GM21526 (cell line): ENCODE measurements around the gene ZNF609.

Experiments
- ATAC-seq: cut with Tn5 transposase; IDR thresholded peaks from one replicate; pipeline ENCODE4 v1.9.1; 2021; ENCODE audit warnings: moderate library complexity; ENCODE audit not compliant: unreplicated experiment, low FRiP score

The ZNF609 gene

DNA sequence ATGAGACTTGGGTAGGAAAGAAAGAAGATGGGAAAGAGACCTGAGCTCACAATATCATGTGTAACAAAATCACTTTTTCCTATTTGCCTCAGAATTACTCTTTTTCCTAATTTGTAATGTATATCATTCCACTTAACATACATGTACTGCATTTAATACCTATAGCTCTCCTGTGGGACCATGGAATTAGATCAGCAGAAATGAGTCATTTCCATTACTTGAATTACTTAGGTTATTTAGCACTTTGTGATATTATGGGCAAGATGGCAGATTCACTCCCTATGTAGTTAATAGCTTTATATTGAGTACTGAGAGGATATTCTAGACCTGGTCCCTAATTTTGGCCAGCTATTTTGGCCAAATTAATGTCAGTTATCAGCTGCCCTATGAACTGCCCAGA lies 70.5 kb downstream of the ZNF609 start:
- no peak for ATAC-seq

DNA sequence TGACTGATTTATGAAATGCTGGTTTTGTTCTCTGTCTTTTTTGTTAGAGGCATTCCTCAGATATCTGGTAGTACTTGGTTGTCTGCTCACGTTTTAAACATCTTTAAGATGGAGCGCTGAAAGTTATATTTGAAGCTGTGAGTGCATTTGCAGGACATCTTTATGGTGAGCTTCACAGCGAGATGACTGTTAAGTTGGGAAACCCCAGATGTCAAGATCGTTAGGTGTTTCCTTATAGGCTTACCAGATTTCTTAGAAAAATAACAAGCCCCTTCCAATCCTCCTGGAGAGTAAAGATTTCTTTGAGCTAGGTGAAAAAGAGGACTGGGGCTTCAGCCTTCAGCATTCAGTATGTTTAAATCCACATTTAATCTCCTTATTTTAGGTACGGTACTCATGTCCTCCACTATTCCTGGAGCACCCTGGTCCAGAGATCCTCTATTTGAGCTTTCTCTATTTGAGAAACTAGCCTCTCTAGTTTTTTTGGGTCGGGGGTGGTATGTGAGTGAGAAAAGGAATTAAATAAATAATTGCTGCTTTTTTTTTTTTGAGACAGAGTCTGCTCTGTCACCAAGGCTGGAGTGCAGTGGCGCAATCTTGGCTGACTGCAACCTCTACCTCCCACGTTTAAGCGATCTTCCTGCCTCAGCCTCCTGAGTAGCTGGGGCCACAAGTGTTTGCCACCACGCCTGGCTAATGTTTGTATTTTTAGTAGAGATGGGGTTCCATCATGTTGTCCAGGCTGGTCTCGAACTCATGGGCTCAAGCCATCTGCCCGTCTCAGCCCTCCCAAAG lies 72.3 kb downstream of the ZNF609 start:
- no peak for ATAC-seq

DNA sequence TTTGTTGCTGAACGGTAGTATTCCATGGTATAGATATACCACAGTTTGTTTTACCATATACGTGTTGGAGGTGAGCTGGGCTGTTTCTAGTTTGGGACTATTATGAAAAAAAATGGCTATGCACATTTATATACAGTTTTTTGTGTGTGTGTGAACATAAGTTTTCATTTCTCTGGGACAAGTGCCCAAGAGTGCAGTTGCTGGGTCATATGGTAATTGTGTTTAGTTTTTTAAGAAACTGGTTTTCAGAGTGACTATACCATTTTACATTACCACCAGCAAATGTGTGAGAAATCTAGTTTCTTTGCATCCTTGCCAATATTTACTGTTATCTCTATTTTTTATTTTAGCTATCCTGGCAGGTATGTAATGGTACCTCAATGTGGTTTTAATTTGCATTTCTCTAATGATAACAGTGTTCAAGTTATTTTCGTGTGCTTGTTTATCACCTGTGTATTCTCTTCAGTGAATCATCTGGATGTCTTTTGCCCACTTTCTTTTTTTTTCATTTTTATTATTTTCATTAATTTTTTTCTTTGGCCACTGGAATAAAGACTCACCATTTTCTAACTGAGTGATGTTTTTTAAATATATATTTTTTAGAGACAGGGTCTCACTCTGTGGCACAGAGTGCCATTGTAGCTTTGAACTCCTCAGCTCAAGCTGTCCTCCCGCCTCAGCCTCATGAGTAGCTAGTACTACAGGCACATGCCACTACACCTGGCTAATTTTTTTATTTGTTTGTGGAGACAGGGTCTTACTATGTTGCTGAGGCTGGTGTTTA lies 75.3 kb downstream of the ZNF609 start:
- ATAC-seq = no peak

DNA sequence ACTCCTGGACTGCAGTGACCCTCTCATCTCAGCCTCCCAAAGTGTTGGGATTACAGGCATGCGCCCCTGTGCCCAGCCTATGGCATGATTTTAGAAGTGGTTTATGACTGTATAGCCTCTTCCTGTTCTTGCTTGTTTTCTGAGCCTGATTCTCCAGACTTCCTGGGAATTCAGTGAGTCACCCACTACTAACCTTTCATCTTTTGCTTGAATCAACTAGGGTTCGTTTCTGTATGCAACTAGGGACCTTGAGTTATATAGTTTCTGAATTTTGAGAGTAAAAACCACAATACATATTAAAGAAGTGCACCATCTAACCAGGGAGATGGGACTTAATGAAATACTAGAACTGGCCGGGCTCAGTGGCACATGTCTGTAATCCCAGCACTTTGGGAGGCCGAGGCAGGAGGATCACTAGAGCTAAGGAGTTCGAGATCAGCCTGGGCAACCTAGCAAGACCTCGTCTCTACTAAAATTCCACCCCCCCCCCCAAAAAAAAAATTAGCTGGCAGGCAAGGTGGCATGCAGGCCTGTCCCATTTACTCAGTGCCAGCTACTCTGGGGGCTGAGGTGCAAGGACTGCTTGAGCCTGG lies 76.0 kb downstream of the ZNF609 start:
- no peak for ATAC-seq

DNA sequence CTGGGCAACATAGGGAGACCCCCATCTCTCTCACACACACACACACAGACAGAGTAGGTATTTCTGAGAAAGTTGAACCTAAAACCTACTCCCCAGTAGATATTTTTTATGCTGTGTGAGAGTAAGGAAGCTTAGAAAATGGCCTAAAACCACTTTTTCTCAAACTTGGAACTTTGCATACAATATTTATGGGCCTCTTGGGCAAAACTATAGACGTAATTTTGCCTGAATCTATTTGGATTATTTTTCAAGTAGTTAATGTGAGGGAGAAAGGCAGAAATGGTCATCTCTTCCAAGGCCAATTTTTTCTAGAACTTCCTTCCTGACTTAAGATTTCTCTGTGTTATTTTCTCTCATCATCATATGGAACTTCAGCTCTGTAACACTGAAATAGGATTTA lies 81.7 kb downstream of the ZNF609 start:
- no peak for ATAC-seq

DNA sequence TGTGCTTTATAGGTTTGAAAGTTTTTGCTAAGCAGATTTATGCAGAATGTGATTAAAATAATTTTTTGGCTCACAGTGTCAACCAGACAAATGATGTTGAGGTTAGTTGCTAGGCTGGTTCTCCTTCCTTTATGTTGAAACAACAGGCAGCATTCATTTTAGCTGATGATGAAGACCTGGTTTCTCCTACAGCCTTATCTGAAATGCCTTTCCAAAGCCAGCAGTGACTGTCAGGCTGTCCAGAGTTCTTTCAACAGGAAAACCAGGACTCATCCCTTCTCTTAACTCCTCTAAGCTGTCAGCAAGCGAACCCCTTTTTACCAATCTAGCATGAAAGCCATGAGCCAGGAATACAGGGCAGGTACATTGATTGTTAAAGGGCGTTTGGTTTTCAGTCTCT lies 84.1 kb downstream of the ZNF609 start:
- no peak for ATAC-seq

DNA sequence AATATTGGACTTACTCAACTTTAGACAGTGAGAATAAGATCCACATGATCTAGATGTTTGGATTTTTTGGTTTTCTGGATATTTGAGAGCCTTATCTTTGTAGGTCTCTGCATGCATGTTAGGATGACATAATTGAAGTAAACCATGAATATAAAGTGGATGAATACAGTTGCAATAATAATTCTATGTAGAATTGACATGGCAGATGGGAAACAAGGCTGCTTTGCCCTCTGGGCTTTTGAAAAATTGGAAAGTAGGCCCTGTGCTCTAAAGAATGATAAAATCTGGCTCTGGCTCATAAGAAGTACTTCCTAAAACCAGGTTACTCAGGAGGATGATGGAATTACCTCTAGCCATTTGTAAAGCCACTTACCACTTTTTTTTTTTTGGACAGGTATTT lies 86.9 kb downstream of the ZNF609 start:
- no peak for ATAC-seq

DNA sequence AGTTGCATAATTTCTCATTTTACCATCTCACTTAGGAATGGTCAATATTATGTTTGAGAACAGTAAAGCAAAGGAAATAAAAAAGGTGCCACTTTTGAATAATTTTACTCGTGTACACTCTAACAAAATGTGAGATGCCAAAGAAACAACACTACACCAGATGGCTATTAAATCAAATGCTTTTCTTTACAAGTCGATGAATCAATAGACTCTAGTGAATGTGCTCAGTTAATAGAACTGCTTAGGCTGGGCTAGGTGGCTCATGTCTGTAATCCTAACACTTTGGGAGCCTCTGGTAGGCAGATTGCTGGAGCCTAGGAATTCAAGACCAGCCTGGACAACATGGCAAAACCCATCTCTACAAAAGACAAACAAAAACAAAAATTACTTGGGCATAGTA lies 87.9 kb downstream of the ZNF609 start:
- no peak for ATAC-seq

DNA sequence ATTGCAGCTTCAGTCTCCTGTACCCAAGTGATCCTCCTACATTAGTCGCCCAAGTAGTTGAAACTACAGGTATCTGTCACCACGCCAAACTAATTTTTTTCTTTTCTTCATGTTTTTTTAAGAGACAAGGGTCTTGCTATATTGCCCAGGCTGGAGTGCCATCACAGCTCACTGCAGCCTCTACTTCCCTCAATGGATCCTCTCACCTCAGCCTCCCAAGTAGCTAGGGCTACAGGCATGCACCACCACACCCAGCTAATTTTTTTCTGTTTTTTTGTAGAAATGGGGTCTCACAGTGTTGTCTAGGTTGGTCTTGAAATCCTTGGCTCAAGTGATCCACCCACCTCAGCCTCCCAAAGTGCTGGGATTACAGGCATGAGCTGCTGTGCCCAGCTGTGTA lies 89.5 kb downstream of the ZNF609 start:
- no peak for ATAC-seq

DNA sequence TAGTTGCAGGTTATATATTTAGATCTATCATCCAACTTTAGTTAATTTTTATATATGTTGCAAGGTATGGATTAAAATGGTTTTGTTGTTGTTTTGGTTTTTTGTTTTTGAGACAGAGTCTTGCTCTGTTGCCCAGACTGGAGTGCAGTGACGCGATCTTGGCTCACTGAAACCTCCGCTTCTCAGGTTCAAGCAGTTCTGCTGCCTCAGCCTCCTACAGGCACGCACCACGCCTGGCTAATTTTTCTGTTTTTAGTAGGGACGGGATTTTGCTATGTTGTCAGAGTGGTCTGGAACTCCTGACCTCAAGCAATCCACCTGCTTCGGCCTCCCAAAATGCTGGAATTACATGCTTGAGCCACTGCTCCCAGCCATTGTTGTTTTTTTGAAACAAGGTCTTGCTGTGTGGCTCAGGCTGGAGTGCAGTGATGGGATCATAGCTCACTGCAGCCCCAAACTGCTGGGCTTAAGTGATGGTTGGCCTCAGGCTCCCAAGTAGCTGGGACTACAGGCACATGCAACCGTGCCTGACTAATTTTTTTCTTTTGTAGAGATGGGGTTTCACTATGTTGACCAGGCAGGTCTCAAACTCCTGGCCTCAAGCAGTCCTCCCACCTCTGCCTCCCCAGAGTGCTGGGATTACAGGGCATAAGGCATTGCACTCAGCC lies 92.0 kb downstream of the ZNF609 start:
- ATAC-seq = no peak

DNA sequence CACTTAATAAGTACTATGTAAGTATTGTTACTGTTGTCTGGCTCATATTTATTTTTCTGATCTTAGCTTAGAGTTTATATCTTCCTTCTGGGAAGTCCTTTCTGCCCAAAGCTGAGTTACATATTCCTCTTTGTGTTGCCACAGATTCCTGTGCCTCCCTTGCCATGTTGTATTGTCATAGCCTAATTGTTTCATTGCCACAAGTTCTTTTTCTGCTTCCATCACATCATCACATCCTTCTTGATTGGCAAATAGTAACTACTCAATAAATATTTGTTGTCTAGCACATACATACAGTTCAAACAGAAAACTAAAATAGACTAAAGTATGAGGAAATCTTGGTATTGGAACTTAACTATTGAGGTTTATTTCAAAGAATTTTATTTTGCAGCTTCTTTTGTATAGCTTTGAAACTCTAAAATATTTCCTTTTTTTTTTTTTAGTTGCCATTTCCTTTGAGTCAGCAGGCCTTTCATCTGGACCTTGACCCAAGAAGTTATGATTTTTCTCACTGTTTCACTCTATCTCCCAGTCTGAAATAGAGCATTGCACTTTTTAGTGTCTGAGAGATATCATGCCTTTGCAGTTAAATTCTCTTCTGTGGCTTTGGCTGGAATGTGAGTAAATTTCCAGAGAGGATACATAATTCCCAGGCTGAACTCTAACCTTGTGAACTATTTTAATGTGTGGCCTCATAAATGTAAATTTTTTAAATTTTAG lies 98.2 kb downstream of the ZNF609 start:
- no peak for ATAC-seq

DNA sequence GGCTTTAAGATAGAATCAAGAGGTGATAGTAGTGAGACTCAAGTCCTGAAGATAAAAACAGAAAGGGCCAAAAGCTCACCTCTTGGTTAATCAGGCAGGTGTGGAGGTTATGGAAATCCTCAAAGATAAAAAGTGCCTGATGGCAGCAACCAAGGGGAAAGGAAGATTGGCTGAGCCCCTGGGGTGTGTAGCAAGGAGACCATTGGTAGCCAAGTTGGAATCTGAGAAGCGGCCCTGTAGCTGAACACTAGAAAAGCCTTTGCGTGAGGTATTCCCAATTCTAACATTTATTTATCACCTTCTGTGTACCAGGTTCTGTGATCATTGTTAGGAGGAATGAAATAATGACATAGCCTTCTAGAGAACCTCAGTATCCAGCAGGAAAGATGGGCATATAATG lies 98.9 kb downstream of the ZNF609 start:
- no peak for ATAC-seq

DNA sequence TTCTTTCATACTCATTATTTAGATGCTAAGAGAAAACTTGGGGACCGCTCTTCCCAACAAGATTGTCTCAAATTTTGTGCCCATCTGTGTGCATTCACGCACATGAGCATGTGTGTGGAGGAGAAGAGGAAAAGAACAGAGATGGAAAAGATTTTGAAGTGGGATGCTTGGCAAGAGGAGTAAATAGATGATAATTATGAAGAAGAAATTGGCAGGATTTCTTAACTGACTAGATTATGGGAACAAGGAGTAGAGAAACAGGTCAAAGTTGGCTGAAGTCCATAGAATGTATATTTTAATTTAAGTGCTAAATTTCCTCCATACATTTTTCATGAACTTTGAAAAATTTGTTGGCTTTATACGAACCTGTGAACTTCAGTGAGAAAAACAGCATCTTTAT lies 100.1 kb downstream of the ZNF609 start:
- no peak for ATAC-seq

DNA sequence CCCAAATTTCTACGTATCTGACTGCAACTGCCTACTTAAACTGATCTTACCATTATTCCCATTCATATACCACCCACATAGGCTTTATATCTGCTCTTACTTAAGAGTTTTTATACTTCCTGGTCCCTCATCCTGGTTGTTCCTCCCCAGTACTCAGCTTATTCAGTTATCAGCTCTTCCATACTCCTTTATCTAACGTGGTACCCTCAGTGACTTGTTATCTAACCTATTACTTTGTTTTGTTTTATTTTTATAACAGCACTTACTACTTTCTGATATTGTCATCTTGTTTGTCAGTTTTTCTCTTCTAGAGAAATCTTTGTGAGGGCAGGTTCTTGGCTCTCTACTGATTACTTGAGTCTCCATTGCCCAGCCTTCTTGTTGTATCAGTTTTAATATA lies 100.6 kb downstream of the ZNF609 start:
- no peak for ATAC-seq

DNA sequence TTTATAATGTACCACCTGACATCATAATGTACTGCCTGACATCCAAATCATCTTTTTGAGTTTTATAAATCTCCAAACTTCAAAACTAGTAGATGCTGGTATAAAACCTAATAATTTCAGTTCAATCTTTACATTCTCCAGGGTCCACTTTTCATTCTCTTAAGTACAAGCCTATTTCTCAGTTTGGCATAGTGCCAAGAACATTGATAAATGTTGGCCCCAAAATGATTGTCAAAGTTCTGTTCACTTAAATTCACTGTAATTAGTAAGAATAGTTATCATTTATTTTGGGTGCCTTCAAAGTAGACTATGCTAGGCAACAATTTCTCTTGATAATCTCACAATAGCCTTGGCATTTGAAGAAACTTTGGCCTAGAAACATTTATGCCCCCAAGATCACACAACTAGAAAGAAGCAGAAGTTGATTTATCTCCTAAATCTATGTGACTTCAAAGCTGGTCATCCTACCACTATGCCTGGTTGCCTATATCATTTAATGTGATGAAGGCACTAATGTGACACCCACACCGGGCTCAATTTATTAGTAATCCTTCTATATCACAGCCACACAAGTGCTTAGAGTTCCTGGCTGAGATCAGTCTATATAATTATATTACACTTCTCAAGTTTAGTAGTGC lies 101.7 kb downstream of the ZNF609 start:
- ATAC-seq = no peak

DNA sequence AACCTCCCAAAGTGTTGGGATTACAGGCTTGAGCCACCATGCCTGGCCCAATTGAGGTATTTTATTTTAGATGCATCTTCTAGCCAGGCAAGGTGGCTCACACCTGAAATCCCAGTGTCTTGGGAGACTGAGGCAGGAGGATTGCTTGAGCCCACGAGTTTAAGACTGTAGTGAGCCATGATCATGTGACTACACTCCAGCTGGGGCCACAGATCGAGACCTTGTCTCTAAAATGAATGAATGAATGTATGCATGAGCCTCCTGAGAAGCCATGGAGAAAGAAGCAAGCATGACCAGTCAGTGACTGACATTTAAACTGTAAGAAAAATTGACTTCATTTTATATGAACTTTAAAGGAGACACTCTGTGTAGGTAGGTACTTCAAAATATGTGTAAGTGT lies 105.7 kb downstream of the ZNF609 start:
- no peak for ATAC-seq

DNA sequence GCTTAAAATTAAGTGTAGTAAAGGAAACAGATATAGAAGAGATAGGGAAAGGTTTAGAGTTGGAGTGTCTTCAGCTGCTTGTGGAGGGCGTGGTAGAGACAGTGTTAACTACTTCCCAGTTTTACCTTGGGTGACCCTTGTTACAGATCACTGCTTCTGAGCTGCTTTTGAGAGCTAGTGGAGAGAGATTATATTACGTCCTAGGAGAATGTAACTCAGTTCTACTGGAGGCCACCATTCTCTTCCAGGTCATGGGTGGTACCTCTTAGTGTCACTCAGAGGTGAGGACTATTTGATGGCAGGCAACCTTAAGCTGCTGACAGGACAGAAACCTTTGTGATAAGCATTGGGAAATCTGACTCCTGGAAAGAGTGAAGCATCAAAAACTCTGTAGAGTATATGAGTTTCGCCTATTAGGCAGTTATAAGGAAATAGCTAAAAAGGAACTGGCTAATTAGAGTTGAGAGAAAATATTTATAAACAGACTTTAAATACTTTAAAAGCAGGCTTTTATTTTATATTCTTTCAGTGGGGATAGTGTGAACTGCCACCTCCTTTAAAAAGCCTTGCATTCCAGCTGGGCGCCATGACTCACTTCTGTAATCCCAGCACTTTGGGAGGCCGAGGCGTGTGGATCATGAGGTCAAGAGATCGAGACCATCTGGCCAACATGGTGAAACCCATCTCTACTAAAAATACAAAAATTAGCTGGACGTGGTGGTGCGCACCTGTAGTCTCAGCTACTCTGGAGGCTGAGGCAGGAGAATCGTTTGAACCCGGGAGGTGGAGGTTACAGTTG lies 106.5 kb downstream of the ZNF609 start:
- ATAC-seq = no peak

DNA sequence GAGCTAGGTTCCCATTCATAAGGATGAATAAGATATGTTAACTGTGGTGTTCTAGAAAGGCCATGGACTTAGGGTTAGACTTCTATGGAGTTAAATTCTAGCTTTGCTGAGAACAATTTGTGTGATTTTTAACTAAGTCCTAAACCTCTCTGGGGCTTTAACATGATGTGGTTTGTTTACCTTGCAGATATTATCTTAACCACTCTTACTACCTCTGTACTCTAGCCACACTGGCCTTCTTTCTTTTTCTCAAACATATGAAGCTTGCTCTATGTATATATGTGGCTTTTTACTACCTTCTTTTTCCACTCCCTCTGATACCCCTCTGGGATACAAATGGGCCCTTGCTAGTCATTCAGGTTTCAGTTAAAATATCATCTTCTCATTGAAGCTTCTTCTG lies 108.4 kb downstream of the ZNF609 start:
- no peak for ATAC-seq

DNA sequence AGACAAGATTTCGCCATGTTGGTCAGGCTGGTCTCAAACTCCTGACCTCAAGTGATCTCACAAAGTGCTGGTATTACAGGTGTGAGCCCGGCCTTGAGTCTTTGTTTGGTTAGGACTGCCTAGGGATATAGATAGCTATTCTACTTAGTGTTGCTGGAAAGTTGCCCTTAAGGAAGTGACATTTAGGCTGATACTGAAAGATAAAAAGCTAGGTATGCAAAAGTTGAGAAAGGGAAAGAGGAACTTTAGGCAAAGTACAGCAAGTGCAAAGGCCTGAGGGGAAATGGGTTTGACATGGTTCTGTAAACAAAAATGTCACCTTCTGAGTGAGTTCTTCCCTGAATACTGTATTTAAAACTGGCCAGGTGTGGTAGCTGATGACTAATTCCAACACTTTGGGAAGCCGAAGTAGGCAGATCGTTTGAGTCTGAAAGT lies 111.5 kb downstream of the ZNF609 start:
- ATAC-seq = no peak
